Testis (tissue), 2 donors: ENCODE results near the gene ZFP36L1.

Experiments used
- POLR2A ChIP-seq: fragments of 450-650 bp; IDR thresholded peaks from one replicate; pipeline ENCODE4 v1.6.1; 2017; ENCODE audit warnings: antibody characterized with exemption, mild to moderate bottlenecking, moderate library complexity
- TF ChIP-seq, protein P1 (sequence below), 3 experiments: fragments of 450-650 bp in 2 of 3; fragments of 200-600 bp in 1 of 3; sonication (generic) in 1 of 3; IDR thresholded peaks; one replicate each; pipeline ENCODE4 v1.5.1; 2016 to 2019; ENCODE audit warnings: antibody characterized with exemption in 3 of 3, mild to moderate bottlenecking in 2 of 3, moderate library complexity in 1 of 3

- TF ChIP-seq, protein P1, sequence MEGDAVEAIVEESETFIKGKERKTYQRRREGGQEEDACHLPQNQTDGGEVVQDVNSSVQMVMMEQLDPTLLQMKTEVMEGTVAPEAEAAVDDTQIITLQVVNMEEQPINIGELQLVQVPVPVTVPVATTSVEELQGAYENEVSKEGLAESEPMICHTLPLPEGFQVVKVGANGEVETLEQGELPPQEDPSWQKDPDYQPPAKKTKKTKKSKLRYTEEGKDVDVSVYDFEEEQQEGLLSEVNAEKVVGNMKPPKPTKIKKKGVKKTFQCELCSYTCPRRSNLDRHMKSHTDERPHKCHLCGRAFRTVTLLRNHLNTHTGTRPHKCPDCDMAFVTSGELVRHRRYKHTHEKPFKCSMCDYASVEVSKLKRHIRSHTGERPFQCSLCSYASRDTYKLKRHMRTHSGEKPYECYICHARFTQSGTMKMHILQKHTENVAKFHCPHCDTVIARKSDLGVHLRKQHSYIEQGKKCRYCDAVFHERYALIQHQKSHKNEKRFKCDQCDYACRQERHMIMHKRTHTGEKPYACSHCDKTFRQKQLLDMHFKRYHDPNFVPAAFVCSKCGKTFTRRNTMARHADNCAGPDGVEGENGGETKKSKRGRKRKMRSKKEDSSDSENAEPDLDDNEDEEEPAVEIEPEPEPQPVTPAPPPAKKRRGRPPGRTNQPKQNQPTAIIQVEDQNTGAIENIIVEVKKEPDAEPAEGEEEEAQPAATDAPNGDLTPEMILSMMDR (IDR thresholded peaks at IDR 0.05), result no peak
- no peak for TF ChIP-seq POLR2A
Measured at GRCh38 chr14:68794851-68795596, 2.2 kb upstream of the ZFP36L1 start.
